CD14-positive monocyte (primary cell): ENCODE data around the gene MGLL. TPM values are rescaled to one million over a fixed set of nuclear protein-coding genes. Genes with fewer than 3 reads are reported as not detected.
A peak's percentile ranks its signal among the peaks of the same experiment; 100 is the strongest.

Source experiments
- DNase-seq, 3 donors: peaks; one replicate each; pipeline ENCODE4 v3.0.0-alpha.2; 2011 to 2022
- H2AFZ ChIP-seq: 2 replicates; pipeline ENCODE4 v1.6.0; 2012; ENCODE audit warnings: mild to moderate bottlenecking, low read depth, low read length, inconsistent platforms; ENCODE audit not compliant: insufficient read depth, poor library complexity, severe bottlenecking
- H3K27ac ChIP-seq, 2 donors: 1 replicate in 1 of 2; 2 replicates in 1 of 2; pipeline ENCODE4 v1.5.1; 2012 to 2013; ENCODE audit warnings: low read length in 2 of 2, control low read depth in 1 of 2, inconsistent platforms in 1 of 2, low read depth in 1 of 2, mild to moderate bottlenecking in 1 of 2
- H3K27me3 ChIP-seq, 2 donors: one replicate each; pipeline versions ENCODE4 v1.6.0 to v1.6.1; 2011 to 2013; ENCODE audit warnings: low read length in 2 of 2; ENCODE audit not compliant: control insufficient read depth in 2 of 2, insufficient read depth in 2 of 2
- H3K36me3 ChIP-seq, 2 donors: replicated peaks in 1 of 2; 1 replicate in 1 of 2; 2 replicates in 1 of 2; pipeline versions ENCODE4 v1.5.1 to v1.6.1; 2012 to 2013; ENCODE audit warnings: low read length in 2 of 2, control low read depth in 1 of 2, inconsistent platforms in 1 of 2, mild to moderate bottlenecking in 1 of 2; ENCODE audit not compliant: insufficient read depth in 2 of 2, control insufficient read depth in 1 of 2
- H3K4me1 ChIP-seq, 2 donors: 1 replicate in 1 of 2; 2 replicates in 1 of 2; pipeline versions ENCODE4 v1.5.1 to v1.6.1; 2012 to 2013; ENCODE audit warnings: low read length in 2 of 2, control low read depth in 1 of 2, inconsistent platforms in 1 of 2, mild to moderate bottlenecking in 1 of 2, moderate library complexity in 1 of 2; ENCODE audit not compliant: insufficient read depth in 2 of 2, control insufficient read depth in 1 of 2
- H3K4me2 ChIP-seq: replicated peaks from 2 replicates; pipeline ENCODE3; 2012; ENCODE audit warnings: low read length, moderate library complexity, mild to moderate bottlenecking; ENCODE audit not compliant: poor library complexity, severe bottlenecking; ENCODE audit errors: extremely low read depth
- H3K4me3 ChIP-seq, 3 experiments: fragments of 200-600 bp in 1 of 3; sonication (generic) in 1 of 3; replicated peaks in 1 of 3; 1 replicate in 2 of 3; 2 replicates in 1 of 3; pipeline ENCODE4 v1.5.1; 2011 to 2013; ENCODE audit warnings: low read length in 3 of 3, mild to moderate bottlenecking in 3 of 3, control low read depth in 2 of 3, low read depth in 2 of 3, inconsistent platforms in 1 of 3, moderate library complexity in 1 of 3
- H3K79me2 ChIP-seq: 2 replicates; pipeline ENCODE4 v1.6.0; 2012; ENCODE audit warnings: mild to moderate bottlenecking, control low read depth, inconsistent platforms, low read length, moderate library complexity; ENCODE audit not compliant: insufficient read depth
- H3K9ac ChIP-seq: 2 replicates; pipeline ENCODE4 v1.6.0; 2017; ENCODE audit warnings: low read length, mild to moderate bottlenecking; ENCODE audit not compliant: insufficient read depth, poor library complexity, severe bottlenecking
- H3K9me3 ChIP-seq, 2 donors: replicated peaks in 1 of 2; 1 replicate in 1 of 2; 2 replicates in 1 of 2; pipeline versions ENCODE4 v1.5.1 to v1.6.1; 2012 to 2013; ENCODE audit warnings: low read length in 2 of 2, control low read depth in 1 of 2; ENCODE audit not compliant: control insufficient read depth in 1 of 2, insufficient read depth in 1 of 2
- H4K20me1 ChIP-seq: 2 replicates; pipeline ENCODE4 v1.6.0; 2012; ENCODE audit warnings: mild to moderate bottlenecking, low read length, control low read depth, moderate library complexity; ENCODE audit not compliant: insufficient read depth
- H3K27ac Mint-ChIP-seq, 7 donors: one replicate each; pipeline ENCODE4 v1.8.0; 2020; ENCODE audit warnings: mild to moderate bottlenecking in 7 of 7, mixed read lengths in 7 of 7, moderate library complexity in 6 of 7, inconsistent platforms in 2 of 7
- H3K27me3 Mint-ChIP-seq, 3 donors: one replicate each; pipeline ENCODE4 v1.8.0; 2021 to 2022; ENCODE audit warnings: low read depth in 3 of 3, mild to moderate bottlenecking in 3 of 3, mixed read lengths in 3 of 3, moderate library complexity in 3 of 3, inconsistent platforms in 1 of 3
- H3K36me3 Mint-ChIP-seq, 2 donors: one replicate each; pipeline ENCODE4 v1.8.0; 2020; ENCODE audit warnings: mixed read lengths in 2 of 2, inconsistent platforms in 1 of 2, mild to moderate bottlenecking in 1 of 2
- H3K4me1 Mint-ChIP-seq: one replicate; pipeline ENCODE4 v1.8.0; 2020; ENCODE audit warnings: mild to moderate bottlenecking, mixed read lengths
- H3K4me3 Mint-ChIP-seq, 2 donors: one replicate each; pipeline ENCODE4 v1.8.0; 2020; ENCODE audit warnings: mild to moderate bottlenecking in 2 of 2, mixed read lengths in 2 of 2, moderate library complexity in 1 of 2
- H3K9me3 Mint-ChIP-seq, 7 donors: one replicate each; pipeline ENCODE4 v1.8.0; 2020 to 2022; ENCODE audit warnings: mixed read lengths in 7 of 7, mild to moderate bottlenecking in 6 of 7, moderate library complexity in 6 of 7, inconsistent platforms in 2 of 7
- CTCF ChIP-seq: fragments of 200-600 bp; IDR thresholded peaks from one replicate; pipeline ENCODE4 v1.8.0; 2022; ENCODE audit warnings: antibody characterized with exemption, mild to moderate bottlenecking
- WGBS: methylation state at CpG from one replicate; pipeline ENCODE4 v1.1.5; 2013; ENCODE audit warnings: missing lambda C conversion rate; ENCODE audit not compliant: insufficient coverage; 5-methylcytosine and 5-hydroxymethylcytosine counted together
- intact Hi-C, 2 donors: fragments of 100-400 bp; cut with micrococcal nuclease; formaldehyde crosslinking; loops; one replicate each; pipeline versions ENCODE4 v1.15.0 to v1.15.1; 2023
- polyA plus RNA-seq, 3 donors: library from polyadenylated mRNA; depleted of rRNA in 1 of 3; unstranded in 2 of 3; stranded (reverse) in 1 of 3; fragments of 300-500 nt in 2 of 3; fragments of >200 nt in 1 of 3; fragmentation: Illumina TruSeq in 2 of 3; gene quantifications; 1 replicate in 2 of 3; 2 replicates in 1 of 3; pipeline ENCODE4 v1.2.3, GENCODE V29; 2012 to 2021

MGLL gene
- polyA plus RNA-seq, 3 donors: 4.4 to 10.0 (median 6.4) TPM

DNA sequence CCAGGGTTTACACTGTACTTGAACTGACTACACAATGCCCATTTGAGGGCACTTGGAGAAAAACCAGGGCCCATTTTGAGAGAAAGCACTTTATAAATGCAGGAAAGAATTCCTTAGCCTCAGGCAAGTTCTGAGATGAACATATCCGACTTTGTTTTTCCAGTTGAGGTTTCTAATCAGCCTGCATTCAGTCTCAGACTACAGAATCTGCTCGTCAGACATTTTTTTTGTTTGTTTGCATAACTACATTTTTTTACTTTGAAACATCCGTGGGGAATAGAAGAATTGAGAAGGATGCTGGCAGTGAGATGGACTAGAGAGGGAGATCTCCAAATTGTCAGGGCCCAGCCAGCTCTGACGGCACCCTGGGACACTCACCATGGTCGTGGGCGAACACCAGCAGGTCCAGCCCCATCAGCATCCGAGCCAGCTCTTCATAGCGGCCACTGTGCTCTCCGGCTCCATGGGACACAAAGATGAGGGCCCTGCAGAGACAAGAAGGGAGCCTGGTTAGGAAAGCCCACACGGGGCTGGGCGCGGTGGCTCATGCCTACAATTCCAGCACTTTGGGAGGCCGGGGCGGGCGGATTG, 40.8 kb downstream of the MGLL start:
- H3K4me1 Mint-ChIP-seq: peaks cover 53% of the 10 kb centered on the region
- TF ChIP-seq CTCF: no peak
- Histone ChIP-seq H3K9me3 (no peaks in the 10 kb centered on the region), H2AFZ (no peak overlapping the region), H4K20me1 (no peaks in the 10 kb centered on the region), H3K27ac (no peak overlapping the region), H3K4me1 (peaks cover 47 to 50% of the 10 kb centered on the region in 2 donors), H3K9ac (no peak overlapping the region), H3K79me2 (no peaks in the 10 kb centered on the region), H3K36me3 (no peaks in the 10 kb centered on the region), H3K4me2 (no peak overlapping the region), H3K4me3 (no peak overlapping the region), H3K27me3 (no peaks in the 10 kb centered on the region)
- peaks cover 3 to 5% of the 10 kb centered on the region in 2 donors for H3K36me3 Mint-ChIP-seq
- intact Hi-C loops: no loop called here
- peaks cover 0 to 4% (median 0%) of the 10 kb centered on the region in 7 donors for H3K9me3 Mint-ChIP-seq
- H3K4me3 Mint-ChIP-seq: no peak overlapping the region
- 99% methylated on average over 7 of the region's 15 CpGs for WGBS
- no peak overlapping the region for H3K27ac Mint-ChIP-seq
- no peak for DNase-seq
- H3K27me3 Mint-ChIP-seq: peaks cover 0 to 4% (median 4%) of the 10 kb centered on the region in 3 donors

GRCh38 chr3:127780536-127781400, 41.5 kb downstream of the MGLL start:
- TF ChIP-seq CTCF: no peak
- Mint-ChIP-seq H3K4me3 (no peak overlapping the region), H3K36me3 (peaks cover 3 to 5% of the 10 kb centered on the region in 2 donors), H3K9me3 (peaks cover 0 to 4% (median 0%) of the 10 kb centered on the region in 7 donors), H3K27me3 (peaks cover 0 to 4% (median 4%) of the 10 kb centered on the region in 3 donors), H3K27ac (peak overlapping the region in 4 of 7 donors; percentile 0 to 72 (median 28)), H3K4me1 (peaks cover 56% of the 10 kb centered on the region)
- Histone ChIP-seq H3K36me3 (no peaks in the 10 kb centered on the region), H3K27me3 (no peaks in the 10 kb centered on the region), H3K27ac (no peak overlapping the region), H3K4me1 (peaks cover 55 to 57% of the 10 kb centered on the region in 2 donors), H3K4me2 (no peak overlapping the region), H2AFZ (peak overlapping the region; percentile 27), H3K79me2 (no peaks in the 10 kb centered on the region), H4K20me1 (no peaks in the 10 kb centered on the region), H3K9ac (no peak overlapping the region), H3K4me3 (no peak overlapping the region), H3K9me3 (no peaks in the 10 kb centered on the region)
- WGBS: 78% methylated on average over 3 of the region's 8 CpGs
- intact Hi-C loops: no loop called here
- peak in 1 of 3 donors; percentile 30 for DNase-seq
